HG03565 (cell line): ENCODE results near the gene TSEN54.

ENCODE experiments used
- ATAC-seq: cut with Tn5 transposase; IDR thresholded peaks from one replicate; pipeline ENCODE4 v1.9.1; 2021; ENCODE audit warnings: mild to moderate bottlenecking, moderate library complexity; ENCODE audit not compliant: unreplicated experiment

TSEN54 gene

GRCh38 chr17:75487351-75488070 is 28.8 kb upstream of the TSEN54 start:
- ATAC-seq = no peak

DNA sequence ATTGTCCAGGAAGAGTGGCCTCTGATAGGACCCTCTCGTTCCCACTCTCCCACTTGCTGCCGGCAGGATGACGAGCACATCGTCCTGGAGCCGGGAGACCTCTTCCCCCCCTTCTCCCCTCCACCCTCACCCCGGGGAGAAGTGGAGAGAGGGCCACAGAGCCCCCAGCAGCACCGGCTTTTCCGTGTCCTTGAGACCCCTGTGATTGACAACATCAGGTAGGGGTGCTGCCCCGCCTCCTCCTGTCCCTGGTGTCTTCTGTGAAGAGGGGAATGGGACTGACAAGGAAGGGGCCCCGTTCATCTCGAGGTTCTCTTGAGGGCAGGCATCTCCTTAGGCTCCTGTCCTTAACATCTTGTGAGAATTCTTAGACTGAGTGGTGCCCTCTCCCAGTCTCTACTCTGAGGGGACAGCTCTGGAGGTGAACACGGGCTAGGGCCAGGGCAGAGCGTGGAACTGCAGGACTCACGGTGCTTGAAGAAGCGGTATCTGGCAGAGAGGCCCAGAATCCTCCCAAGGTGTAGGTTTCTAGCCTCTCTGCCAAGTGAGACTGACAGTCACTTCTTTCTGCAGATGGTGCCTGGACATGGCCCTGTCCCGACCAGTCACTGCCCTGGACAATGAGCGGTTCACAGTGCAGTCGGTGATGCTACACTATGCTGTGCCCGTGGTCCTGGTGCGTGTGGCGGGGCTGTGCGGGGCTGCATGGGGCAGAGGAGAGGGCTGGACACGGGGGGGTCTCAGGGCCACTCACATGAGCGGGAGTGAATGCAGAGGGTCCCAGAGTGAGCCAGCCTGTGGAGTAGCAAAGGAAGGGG is 27.4 kb upstream of the TSEN54 start:
- no peak for ATAC-seq

DNA sequence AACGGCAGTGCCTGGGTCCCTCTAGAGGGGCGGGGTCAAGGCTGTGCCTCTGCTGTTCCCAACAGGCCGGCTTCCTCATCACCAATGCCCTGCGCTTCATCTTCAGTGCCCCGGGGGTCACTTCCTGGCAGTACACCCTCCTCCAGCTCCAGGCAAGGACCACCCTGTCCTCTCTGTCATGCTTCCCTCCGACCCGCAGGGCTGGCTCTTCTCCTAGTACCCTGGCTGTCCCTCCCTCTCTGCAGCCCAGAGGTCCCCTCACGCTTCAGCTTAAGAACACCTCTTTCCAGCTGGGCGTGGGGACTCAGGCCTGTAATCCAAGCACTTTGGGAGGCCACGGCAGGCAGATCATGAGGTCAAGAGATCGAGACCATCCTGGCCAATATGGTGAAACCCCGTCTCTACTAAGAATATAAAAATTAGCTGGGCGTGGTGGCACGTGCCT is 26.8 kb upstream of the TSEN54 start:
- ATAC-seq = no peak

GRCh38 chr17:75490173-75490743 is 26.1 kb upstream of the TSEN54 start:
- ATAC-seq = no peak

DNA sequence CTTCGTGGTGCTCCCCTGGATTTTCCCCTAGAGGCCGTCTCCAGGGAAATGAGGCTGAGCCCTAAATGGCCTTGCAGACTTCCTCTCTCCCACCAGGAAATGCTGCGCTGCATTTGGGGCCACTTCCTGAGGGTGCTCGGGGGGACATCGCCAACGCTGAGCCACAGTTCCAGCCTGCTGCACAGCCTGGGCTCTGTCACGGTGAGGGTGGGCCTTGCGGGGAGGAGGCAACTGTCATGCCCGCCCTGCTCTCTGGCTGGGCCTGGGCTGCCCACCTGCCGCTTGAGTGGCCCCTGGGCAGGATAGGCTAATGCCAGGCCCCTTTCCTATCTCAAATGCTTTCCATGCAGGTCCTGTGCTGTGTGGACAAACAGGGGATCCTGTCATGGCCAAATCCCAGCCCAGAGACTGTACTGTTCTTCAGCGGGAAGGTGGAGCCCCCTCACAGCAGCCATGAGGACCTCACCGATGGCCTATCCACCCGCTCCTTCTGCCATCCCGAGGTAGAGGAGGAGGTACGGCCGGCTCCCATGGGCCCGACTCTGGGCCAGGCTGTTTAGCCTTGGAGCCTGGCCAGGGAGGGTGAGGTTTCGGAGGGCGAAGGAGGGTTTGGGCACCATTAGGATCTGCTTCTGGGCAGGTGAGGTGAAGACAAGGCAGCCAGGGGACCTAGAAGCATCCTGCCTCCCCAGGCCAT is 25.2 kb upstream of the TSEN54 start:
- ATAC-seq = no peak

DNA sequence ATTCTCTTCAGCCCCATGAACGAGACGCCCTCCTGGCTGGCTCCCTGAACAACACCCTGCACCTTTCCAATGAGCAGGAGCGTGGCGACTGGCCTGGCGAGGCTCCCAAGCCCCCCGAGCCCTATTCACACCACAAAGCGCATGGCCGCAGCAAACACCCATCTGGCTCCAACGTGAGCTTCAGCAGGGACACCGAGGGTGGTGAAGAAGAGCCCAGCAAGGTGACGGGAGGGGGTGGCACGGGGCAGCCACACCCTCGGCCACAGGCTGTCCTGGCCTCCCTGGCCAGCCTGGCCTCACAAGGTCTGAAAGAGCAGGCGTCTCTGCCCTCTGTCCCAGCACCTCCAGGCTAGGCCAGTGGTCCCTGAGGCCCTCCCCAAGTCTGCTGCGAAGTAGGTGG is 24.6 kb upstream of the TSEN54 start:
- no peak for ATAC-seq

DNA sequence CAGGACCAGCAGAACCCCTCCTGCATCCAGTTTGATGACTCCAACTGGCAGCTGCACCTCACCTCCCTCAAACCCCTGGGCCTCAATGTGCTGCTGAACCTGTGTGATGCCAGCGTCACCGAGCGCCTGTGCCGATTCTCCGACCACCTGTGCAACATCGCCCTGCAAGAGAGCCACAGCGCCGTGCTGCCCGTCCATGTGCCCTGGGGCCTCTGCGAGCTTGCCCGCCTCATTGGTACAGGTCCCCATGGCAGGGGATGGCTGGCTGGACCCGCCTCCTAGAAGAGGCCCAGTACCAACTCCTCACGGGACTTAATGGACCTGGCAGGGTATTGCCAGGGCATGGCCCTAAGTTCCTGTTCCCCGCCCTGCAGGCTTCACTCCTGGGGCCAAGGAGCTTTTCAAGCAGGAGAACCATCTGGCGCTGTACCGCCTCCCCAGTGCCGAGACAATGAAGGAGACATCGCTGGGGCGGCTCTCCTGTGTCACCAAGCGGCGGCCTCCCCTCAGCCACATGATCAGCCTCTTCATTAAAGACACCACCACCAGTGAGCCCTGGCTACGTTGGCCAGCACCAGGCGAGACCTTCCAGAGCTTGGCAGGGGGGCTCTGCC is 23.7 kb upstream of the TSEN54 start:
- no peak for ATAC-seq

DNA sequence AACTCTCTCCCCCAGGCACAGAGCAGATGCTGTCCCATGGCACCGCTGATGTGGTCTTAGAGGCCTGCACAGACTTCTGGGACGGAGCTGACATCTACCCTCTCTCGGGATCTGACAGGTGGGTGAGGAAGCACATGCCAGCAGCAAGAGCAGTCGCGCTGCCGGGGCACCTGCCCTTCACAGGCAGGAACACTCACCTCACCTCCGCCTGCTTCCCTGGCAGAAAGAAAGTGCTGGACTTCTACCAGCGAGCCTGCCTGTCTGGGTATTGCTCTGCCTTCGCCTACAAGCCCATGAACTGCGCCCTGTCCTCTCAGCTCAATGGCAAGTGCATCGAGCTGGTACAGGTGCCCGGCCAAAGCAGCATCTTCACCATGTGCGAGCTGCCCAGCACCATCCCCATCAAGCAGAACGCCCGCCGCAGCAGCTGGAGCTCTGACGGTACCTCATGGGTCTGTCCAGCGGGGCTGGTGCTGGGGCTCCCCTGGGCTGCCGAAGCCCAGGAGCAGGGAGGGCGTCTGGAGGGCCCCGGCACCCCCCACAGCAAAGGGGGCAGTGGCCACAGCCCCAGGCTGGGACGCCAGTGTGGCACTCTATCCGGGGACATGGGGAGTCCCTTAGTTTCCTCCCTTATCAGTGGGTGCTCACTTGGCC is 22.7 kb upstream of the TSEN54 start:
- ATAC-seq = no peak

- ATAC-seq = no peak
Observed at GRCh38 chr17:75494326-75494877, 21.9 kb upstream of the TSEN54 start.

DNA sequence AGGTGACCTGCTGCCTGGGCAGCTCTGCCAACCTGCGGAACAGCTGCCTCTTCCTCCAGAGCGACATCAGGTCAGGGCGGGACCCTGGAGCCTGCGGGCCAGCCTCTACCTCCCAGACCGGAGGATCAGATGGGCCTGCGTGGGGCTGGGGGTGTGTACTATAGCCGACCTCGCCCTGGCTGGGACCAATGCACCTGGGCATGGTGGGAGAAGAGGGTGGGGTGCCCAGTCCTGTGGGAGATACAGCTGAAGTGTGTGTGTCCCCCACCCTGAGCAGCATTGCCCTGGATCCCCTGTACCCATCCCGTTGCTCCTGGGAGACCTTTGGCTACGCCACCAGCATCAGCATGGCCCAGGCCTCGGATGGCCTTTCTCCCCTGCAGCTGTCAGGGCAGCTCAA is 20.3 kb upstream of the TSEN54 start:
- no peak for ATAC-seq

DNA sequence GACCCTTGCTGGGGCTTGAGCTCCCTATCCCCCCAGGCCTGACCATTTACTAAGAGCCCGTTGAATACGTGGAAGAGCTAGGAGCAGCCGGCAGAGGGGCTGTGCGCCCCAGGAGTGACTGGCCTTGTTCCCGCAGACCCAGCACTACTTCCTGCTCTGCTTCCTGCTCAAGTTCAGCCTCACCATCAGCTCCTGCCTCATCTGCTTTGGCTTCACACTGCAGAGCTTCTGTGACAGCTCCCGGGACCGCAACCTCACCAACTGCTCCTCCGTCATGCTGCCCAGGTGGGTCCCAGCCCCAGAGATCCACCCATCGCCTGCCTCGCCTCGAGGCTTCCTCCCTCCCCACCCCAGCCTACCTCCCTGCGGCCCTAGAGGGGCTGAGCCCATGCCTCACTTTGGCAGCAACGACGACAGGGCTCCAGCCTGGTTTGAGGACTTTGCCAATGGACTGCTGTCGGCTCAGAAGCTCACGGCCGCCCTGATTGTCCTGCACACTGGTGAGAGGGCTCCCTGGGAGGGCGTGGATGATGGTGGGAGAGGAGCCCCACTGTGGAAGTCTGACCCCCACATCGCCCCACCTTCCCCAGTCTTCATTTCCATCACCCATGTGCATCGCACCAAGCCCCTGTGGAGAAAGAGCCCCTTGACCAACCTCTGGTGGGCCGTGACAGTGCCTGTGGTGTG is 18.1 kb upstream of the TSEN54 start:
- ATAC-seq = no peak

DNA sequence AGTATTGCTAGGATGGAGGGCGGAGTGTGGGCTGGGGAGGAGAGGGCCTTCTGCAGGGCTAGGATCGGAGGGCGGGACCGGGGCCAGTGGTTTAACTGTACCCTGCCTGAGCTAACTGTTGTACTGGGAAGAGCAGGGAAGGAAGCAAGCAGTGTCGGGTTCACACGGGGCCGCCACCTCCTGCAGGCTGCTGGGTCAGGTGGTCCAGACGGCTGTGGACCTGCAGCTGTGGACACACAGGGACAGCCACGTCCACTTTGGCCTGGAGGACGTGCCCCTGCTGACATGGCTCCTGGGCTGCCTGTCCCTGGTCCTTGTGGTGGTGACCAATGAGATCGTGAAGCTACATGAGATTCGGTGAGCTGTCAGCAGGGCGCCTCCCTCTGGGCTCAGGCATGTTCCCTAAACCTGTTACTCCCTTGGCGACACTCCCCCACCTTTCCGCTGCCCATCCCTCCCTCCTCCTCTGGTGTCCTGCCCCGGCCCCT is 17.6 kb upstream of the TSEN54 start:
- ATAC-seq = no peak

DNA sequence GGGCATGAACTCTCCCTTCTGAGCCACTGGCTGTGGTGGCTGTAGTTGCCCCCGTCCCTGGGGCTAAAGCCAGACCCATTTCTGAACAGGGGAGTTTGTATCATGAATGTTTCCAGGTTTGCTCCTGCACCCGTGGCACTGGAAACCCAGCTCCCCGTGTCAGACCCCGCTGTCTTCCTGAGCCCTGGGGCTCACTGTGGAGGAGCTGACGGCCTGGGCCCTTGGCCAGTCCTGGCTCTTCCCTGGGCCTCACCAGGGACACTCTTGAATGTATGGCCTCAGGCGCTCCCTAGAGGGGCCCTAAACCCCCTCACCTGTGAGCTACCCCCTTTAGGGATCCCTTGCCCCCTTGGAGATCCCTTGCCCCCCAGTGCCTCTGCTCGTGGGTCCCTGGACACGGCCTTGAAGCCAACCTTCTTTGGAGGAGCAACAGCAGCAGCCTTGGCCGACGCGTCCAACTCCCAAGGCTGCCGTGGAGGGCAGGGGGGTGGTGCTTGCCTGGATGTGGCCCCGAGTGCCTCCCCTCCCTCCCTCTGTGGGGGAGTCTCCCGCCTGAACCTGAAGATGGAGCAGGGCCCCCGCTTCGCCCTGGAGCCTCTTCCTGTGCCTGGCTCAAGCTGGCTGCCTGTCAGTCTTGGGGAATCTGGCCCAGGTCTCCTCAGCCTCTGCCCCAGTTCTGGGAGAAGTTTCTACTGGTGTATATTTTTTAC is 16.9 kb upstream of the TSEN54 start:
- no peak for ATAC-seq

DNA sequence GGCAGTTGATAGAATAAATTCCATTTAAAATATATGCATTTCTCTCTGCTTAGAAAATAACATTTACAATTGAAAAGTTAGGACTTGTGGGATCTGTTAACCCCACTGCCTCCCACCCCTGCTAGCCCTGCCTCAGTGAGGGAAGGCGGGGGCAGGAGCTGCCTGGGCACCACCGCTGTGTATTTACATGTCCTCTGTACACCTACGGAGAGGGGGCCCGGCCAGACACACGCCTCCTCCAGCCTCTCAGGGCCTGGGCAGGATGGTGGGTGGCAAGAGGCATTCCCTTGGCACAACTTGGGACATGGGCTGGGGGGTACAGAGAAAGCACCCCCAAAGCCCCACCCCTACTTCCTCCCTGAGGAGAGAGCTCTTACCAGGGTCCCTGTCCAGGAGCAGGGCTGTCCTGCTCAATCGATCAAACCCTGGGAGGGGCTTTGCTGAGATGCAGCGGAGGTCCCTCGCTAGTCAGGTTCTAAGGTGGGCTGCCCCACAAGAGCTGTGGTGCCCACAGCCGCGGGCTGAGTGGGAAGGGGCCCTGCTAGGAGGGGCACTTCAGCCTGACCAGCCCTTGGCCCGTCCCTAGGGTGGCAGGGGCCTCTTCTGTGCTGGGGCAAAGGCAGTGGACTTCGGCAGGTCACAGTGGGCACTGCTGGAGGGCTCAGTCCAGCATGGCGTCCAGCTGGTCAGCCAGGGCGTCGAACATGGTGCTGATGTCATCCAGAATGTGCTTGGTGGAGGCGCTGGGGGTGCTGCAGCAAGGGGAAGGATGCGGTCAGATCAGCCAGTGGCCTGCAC is 15.7 kb upstream of the TSEN54 start:
- ATAC-seq = no peak

DNA sequence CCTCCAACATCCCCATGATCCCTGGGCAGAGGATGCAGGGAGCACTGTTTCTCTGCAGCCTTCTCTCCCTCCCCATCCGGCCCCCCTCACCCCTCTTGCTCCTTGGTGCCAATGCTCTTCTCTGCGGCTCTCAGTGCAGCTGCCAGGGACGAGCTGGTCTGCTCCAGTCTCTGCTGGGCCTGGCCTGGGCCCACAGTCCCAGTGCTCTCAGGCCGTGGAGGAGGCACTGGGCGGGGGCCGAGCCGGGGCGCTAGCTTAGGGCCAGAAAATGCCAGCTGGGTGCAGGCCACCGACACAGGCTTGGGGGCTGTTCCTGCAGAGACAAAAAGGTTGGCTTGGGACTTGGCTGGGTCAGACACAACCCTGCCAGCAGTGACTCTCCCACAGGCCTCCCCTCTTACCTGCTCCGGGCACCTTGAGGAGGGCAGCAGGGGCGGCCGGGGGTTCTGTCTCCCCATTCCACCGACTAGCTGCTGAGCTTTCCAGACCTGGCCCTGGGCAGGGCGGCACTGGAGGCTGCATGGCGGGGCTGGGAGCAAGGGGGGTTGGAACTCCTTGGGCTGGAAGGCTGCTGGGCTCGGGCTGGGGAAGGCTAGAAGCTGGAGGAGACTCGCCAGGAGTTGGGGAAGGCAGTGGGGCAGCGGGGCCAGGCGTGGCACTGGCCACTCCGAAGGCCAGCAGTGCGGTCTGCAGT is 14.8 kb upstream of the TSEN54 start:
- ATAC-seq = no peak

DNA sequence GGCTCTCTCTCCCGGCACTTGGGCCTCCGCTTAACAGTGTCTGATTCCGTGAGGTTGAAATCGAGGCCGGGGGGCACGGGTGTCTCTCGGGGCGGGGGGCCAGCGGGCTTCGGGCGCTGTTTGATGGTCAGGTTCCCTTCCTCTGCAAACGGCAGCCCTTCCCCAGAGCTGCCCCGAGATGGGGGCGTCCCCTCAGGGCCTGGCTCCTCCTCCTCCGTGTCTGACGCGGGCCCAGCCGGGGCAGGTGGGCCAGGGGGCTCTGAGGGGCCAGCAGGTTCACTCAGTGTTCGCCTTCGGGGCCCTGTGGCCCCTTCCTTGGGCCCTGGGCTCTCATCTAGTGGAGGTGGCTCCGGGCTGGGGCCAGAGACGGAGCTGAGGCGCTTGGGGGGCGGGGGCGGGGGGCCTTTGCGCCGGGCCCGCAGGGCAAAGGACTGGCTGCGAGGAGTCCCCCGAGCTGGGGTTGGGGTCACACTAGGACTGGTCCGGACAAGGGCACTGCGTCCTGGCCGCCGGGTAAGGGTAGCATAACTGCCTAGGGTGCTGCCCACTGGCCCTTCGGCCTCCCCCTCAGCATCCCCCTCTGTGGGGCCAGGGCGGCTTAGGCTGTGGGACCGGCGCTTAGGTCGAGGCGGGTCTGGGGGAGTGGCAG is 14.1 kb upstream of the TSEN54 start:
- no peak for ATAC-seq
